ENCODE measurements around the gene SLC25A38.

The SLC25A38 gene

GRCh38 chr3:39438880-39439279 is 55.7 kb downstream of the SLC25A38 start:
- no peak for DNase-seq

DNA sequence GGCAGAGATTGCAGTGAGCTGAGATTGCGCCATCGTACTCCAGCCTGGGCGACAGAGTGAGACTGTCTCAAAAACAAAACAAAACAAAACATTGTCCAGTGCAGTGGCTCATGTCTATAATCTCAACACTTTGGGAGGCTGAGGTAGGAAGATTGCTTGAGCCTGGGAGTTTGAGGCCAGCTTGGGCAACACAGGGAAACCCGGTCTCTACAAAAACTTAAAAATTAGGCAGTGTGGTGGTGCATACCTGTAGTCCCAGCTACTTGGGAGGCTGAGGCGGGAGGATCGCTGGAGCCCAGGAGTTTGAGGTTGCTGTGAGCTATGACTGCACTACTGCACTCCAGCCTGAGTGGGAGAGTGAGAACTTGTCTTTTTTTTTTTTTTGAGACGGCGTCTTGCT is 57.1 kb downstream of the SLC25A38 start:
- no peak for DNase-seq

DNA sequence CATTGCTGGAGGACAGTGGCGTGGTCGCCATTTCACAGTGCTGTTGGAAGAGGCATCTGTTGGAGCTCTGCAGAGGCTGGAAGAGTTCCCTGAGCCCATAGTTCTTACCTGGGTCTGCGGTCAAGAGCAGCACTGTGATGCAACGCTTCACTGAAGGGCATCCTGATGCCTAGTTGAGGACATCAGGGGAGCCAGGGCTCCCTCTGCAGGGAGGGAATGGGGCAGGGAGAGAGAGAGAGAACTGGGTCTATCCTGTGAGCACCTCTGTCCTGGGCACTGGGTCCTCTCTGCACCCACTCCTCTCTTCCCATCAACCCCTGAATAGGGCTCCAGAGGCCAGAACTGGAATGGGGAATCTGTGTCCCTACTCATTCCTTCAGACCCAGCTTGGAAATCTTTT is 60.4 kb downstream of the SLC25A38 start:
- no peak for DNase-seq

DNA sequence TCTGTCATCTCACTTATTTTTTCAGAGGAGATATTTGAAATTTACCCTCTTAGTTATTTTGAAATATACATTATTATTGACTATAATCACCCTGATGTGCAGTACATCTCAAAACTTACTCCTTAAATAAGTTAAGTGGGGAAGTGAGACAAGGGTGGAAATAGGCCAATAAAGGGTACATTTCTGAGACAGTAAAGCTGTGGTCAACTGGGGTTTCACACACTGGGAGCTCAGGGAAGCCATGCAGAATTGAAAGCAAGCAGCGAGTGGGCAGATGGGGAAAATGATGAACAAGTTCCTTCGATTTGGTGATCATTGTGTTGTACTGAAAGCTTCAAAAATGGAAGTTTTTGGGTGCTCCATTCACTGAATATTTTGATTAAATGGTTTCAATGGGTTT is 62.8 kb downstream of the SLC25A38 start:
- no peak for DNase-seq

DNA sequence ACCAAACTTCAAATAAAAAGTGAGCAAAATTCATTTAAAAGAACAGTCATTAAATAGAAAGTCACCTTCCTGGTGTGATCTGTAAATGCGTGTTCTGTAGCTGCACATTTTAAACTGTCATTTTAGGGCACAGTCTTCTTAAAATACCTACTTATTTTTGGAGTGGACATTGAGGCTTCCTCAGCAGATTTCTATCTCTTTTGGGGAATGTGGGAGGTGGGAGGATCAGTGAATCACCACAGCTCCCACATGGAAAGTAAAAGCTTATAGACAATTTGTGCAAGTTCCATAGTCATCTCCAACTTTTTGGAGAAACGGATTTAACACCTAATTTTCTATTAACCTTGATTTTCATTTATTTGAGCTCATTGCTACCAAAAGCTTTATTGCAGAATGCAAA is 63.3 kb downstream of the SLC25A38 start:
- DNase-seq: no peak
